HepG2 (cell line): ENCODE measurements around the gene TWNK. TPM values are rescaled to one million over a fixed set of nuclear protein-coding genes. Genes with fewer than 3 reads are reported as not detected.

Source experiments
- ATF7-NPFF ChIP-seq: sonication (generic); formaldehyde crosslinking; IDR thresholded peaks from 2 replicates; pipeline ENCODE4 v1.8.1; 2023; ENCODE audit warnings: mild to moderate bottlenecking, low read depth, missing genetic modification reagents, moderate library complexity
- CEBPB ChIP-seq: IDR thresholded peaks from 2 replicates; pipeline ENCODE4 v1.6.1; 2011; ENCODE audit warnings: low read depth, low read length, improper control_type of control experiment, borderline replicate concordance
- CENPX ChIP-seq: sonication (generic); formaldehyde crosslinking; IDR thresholded peaks from 2 replicates; pipeline ENCODE4 v1.9.0; 2021; ENCODE audit warnings: mild to moderate bottlenecking, missing genetic modification reagents, moderate library complexity
- GATAD2A ChIP-seq: IDR thresholded peaks from 2 replicates; pipeline ENCODE4 v1.6.1; 2016
- HOXA5 ChIP-seq: sonication (generic); formaldehyde crosslinking; IDR thresholded peaks from 2 replicates; pipeline ENCODE4 v1.4.0; 2020; ENCODE audit warnings: missing genetic modification reagents
- KLF15 ChIP-seq: sonication (generic); formaldehyde crosslinking; IDR thresholded peaks from 2 replicates; pipeline ENCODE4 v1.8.1; 2023; ENCODE audit warnings: borderline replicate concordance, mild to moderate bottlenecking, inconsistent platforms, missing genetic modification reagents, mixed read lengths
- KLF6 ChIP-seq: IDR thresholded peaks from 2 replicates; pipeline ENCODE4 v1.8.0; 2016; ENCODE audit warnings: missing biosample characterization, missing genetic modification reagents
- LBX2 ChIP-seq: sonication (generic); formaldehyde crosslinking; IDR thresholded peaks from 2 replicates; pipeline ENCODE4 v1.5.0; 2020; ENCODE audit warnings: missing genetic modification reagents, mild to moderate bottlenecking, borderline replicate concordance
- MAZ ChIP-seq, 2 experiments: sonication (generic) in 1 of 2; formaldehyde crosslinking in 1 of 2; IDR thresholded peaks; 2 replicates each; pipeline versions ENCODE4 v1.5.0 to v1.6.1; 2012 to 2020; ENCODE audit warnings: low read depth in 2 of 2, mild to moderate bottlenecking in 2 of 2, borderline replicate concordance in 1 of 2, improper control_type of control experiment in 1 of 2, low read length in 1 of 2, missing genetic modification reagents in 1 of 2, moderate library complexity in 1 of 2
- MNT ChIP-seq: fragments of 450-650 bp; IDR thresholded peaks from 2 replicates; pipeline ENCODE4 v1.6.1; 2016
- NKX3-1 ChIP-seq: sonication (generic); formaldehyde crosslinking; IDR thresholded peaks from 2 replicates; pipeline ENCODE4 v1.5.0; 2020; ENCODE audit warnings: missing genetic modification reagents
- POLR2AphosphoS5 ChIP-seq: IDR thresholded peaks from 2 replicates; pipeline ENCODE4 v1.6.1; 2012; ENCODE audit warnings: low read depth, low read length
- SIN3B ChIP-seq: fragments of 150-350 bp; IDR thresholded peaks from 2 replicates; pipeline ENCODE4 v1.6.1; 2014; ENCODE audit warnings: low read length
- TFE3 ChIP-seq: IDR thresholded peaks from 2 replicates; pipeline ENCODE4 v1.6.1; 2016
- ZBTB7B ChIP-seq: sonication (generic); formaldehyde crosslinking; IDR thresholded peaks from 2 replicates; pipeline ENCODE4 v1.4.0; 2020; ENCODE audit warnings: missing genetic modification reagents
- ZNF12 ChIP-seq: sonication (generic); formaldehyde crosslinking; IDR thresholded peaks from 2 replicates; pipeline ENCODE4 v1.5.0; 2020; ENCODE audit warnings: missing genetic modification reagents
- ZNF230 ChIP-seq: sonication (generic); formaldehyde crosslinking; IDR thresholded peaks from 2 replicates; pipeline ENCODE4 v1.4.0; 2020; ENCODE audit warnings: mild to moderate bottlenecking, missing genetic modification reagents
- ZNF292 ChIP-seq: sonication (generic); formaldehyde crosslinking; IDR thresholded peaks from 2 replicates; pipeline ENCODE4 v1.8.1; 2022; ENCODE audit warnings: mild to moderate bottlenecking, low read depth, missing genetic modification reagents, borderline replicate concordance
- ZNF383 ChIP-seq: sonication (generic); formaldehyde crosslinking; IDR thresholded peaks from 2 replicates; pipeline ENCODE4 v1.4.0; 2020; ENCODE audit warnings: missing genetic modification reagents, mild to moderate bottlenecking, borderline replicate concordance
- ZNF710 ChIP-seq: sonication (generic); formaldehyde crosslinking; IDR thresholded peaks from 2 replicates; pipeline ENCODE4 v1.5.0; 2020; ENCODE audit warnings: mild to moderate bottlenecking, missing genetic modification reagents, borderline replicate concordance
- ZXDC ChIP-seq: sonication (generic); formaldehyde crosslinking; IDR thresholded peaks from 2 replicates; pipeline ENCODE4 v1.5.0; 2020; ENCODE audit warnings: mild to moderate bottlenecking, missing genetic modification reagents
- polyA plus RNA-seq, 8 experiments: library from polyadenylated mRNA; depleted of rRNA in 3 of 8; stranded (reverse) in 7 of 8; unstranded in 1 of 8; fragments of >200 nt; fragmentation: Illumina TruSeq in 4 of 8; extraction: Trizol in 4 of 8; gene quantifications; 2 replicates each; pipeline versions ENCODE4 v1.2.1 to v1.2.3, GENCODE V29; 2011 to 2016; ENCODE audit warnings: low read depth in 4 of 8, missing spikeins in 1 of 8, mixed read lengths in 1 of 8; ENCODE audit not compliant: insufficient read depth in 1 of 8
- total RNA-seq, 5 experiments: library from RNA; depleted of rRNA; stranded (reverse); fragments of >200 nt; fragmentation: Illumina TruSeq; extraction: Trizol; gene quantifications; 2 replicates each; pipeline ENCODE4 v1.2.3, GENCODE V29; 2016; ENCODE audit warnings: low read depth in 1 of 5

TWNK gene
- total and polyA plus RNA-seq, 2 of the 13 experiments (the other 11 are each of a cell fraction or from before 2014, with no cell fraction given), result 10.7 to 16.5 TPM

GRCh38 chr10:101014230-101014884, 27.0 kb downstream of the TWNK start (continued):
- TF ChIP-seq CENPX (CRISPR knock-in tag) (no peak), POLR2AphosphoS5 (no peak), HOXA5 (CRISPR knock-in tag) (no peak), KLF6 (CRISPR knock-in tag) (no peak), ZNF710 (peak; percentile 28; the same call in 1 of the 2 replicates), ZNF383 (CRISPR knock-in tag) (no peak), ATF7-NPFF (no peak), SIN3B (no peak), ZBTB7B (CRISPR knock-in tag) (peak; percentile 50; the same call in 1 of the 2 replicates), MNT (peak; percentile 60; the same call in 1 of the 2 replicates), GATAD2A (no peak), CEBPB (no peak), ZNF230 (CRISPR knock-in tag) (no peak), MAZ (IDR thresholded peaks at IDR 0.05; ENCODE audit: borderline replicate concordance, low read depth, low read length) (peak; percentile 23; the same call in 1 of the 2 replicates), MAZ (CRISPR knock-in tag; IDR thresholded peaks at IDR 0.05; ENCODE audit: low read depth) (peak; percentile 66; the same call in 1 of the 2 replicates), TFE3 (CRISPR knock-in tag) (no peak), ZXDC (CRISPR knock-in tag) (no peak), KLF15 (CRISPR knock-in tag) (no peak), NKX3-1 (CRISPR knock-in tag) (no peak), ZNF12 (CRISPR knock-in tag) (no peak), LBX2 (CRISPR knock-in tag) (no peak), ZNF292 (CRISPR knock-in tag) (no peak)
